ENCODE results near the gene PRPF19.

Gene PRPF19

DNA sequence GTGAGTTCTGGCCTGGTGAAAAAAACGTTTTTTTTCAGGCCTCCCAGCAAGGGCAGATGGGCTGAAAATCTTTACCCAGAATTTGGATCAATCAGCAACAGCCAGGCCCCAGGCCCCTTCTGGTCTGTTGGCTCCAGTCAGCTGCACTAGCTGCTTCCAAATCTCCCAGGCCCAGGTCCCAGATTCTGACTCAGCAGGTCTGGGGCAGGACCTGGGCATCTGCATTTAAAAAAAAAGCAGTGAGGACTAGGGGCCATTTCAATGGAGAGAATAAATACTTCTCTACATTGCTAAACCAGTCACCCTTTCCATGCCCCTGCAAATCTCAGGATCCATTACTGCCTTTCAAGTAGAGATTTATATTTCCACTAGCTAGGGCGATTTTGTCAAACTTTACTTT is 41.3 kb upstream of the PRPF19 start:
- Histone ChIP-seq H3K36me3 (ENCODE audit: control insufficient read depth, insufficient read depth, low read length) (no peaks in the 10 kb centered on the region), H3K27ac (ENCODE audit: low read length) (no peak overlapping the region), H3K4me3 (ENCODE audit: low read length) (no peak overlapping the region), H3K9me3 (ENCODE audit: control insufficient read depth, insufficient read depth, low read length) (no peaks in the 10 kb centered on the region), H3K27me3 (ENCODE audit: control insufficient read depth, insufficient read depth, low read length) (no peaks in the 10 kb centered on the region), H3K4me1 (ENCODE audit: control insufficient read depth, insufficient read depth, low read length) (no peaks in the 10 kb centered on the region; the same call in 1 of the 2 replicates)
- DNase-seq (ENCODE audit: low read depth, low spot score) = no peak
- WGBS (ENCODE audit: insufficient coverage, insufficient read length) = no CpG with 5 or more reads among the region's 2 CpGs

DNA sequence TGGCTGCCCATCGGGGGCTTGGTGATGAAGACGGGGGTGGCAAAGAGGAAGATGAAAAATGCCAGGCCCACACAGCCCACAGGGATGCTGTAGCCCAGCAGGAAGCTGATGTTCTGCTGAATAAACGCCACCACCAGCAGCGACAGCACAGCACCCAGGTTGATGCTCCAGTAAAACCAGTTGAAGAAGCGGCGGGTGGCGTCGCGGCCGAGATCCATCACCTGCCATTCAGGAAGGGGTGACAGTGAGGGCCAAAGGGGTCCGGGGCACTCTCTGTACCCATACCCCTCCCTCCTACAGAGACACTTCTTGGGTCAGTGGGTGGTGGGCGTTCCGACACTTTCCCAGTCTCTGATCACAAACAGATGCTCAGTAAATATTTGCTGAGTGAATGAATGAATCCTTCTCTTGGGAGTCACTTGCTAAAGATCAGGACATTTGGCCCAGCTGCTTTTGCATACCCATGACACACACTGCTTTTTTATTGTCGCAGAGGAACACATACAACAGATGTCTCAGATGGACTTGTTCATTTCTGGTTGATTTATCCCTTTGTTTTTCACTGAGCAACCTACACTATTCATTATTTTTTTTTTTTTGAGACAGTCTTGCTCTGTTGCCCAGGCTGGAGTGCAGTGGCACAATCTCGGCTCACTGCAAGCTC is 40.3 kb upstream of the PRPF19 start:
- H3K27ac ChIP-seq (ENCODE audit: low read length) = no peak overlapping the region
- H3K9me3 ChIP-seq (ENCODE audit: control insufficient read depth, insufficient read depth, low read length) = no peaks in the 10 kb centered on the region
- H3K4me1 ChIP-seq (ENCODE audit: control insufficient read depth, insufficient read depth, low read length) = no peaks in the 10 kb centered on the region
- H3K27me3 ChIP-seq (ENCODE audit: control insufficient read depth, insufficient read depth, low read length) = no peaks in the 10 kb centered on the region
- no peaks in the 10 kb centered on the region for H3K36me3 ChIP-seq (ENCODE audit: control insufficient read depth, insufficient read depth, low read length)
- WGBS (ENCODE audit: insufficient coverage, insufficient read length) = no CpG with 5 or more reads among the region's 15 CpGs
- H3K4me3 ChIP-seq (ENCODE audit: low read length) = no peak overlapping the region
- DNase-seq (ENCODE audit: low read depth, low spot score) = no peak

DNA sequence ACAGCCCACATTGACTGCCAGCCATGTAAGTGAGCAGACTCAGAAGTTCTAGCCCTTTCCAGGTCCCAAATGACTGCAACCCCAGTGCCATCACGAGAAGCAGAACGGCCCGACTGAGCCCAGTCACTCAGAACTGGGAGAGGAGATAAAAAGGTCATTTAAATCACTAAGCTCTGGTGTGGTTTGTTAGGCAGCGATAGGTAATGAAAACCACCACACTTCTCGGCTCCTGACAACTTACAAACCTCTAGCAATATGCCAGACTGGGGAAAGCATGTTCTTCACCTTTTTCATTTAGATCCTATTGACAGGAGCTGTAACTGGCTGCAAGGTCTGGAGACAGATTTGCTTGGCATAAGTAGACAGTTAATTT is 38.9 kb upstream of the PRPF19 start:
- H3K4me1 ChIP-seq (ENCODE audit: control insufficient read depth, insufficient read depth, low read length) = no peaks in the 10 kb centered on the region
- H3K4me3 ChIP-seq (ENCODE audit: low read length) = no peak overlapping the region
- H3K27me3 ChIP-seq (ENCODE audit: control insufficient read depth, insufficient read depth, low read length) = no peaks in the 10 kb centered on the region
- WGBS (ENCODE audit: insufficient coverage, insufficient read length) = no CpG with 5 or more reads among the region's 5 CpGs
- H3K36me3 ChIP-seq (ENCODE audit: control insufficient read depth, insufficient read depth, low read length) = no peaks in the 10 kb centered on the region
- no peak overlapping the region for H3K27ac ChIP-seq (ENCODE audit: low read length)
- no peak for DNase-seq (ENCODE audit: low read depth, low spot score)
- no peaks in the 10 kb centered on the region for H3K9me3 ChIP-seq (ENCODE audit: control insufficient read depth, insufficient read depth, low read length)

DNA sequence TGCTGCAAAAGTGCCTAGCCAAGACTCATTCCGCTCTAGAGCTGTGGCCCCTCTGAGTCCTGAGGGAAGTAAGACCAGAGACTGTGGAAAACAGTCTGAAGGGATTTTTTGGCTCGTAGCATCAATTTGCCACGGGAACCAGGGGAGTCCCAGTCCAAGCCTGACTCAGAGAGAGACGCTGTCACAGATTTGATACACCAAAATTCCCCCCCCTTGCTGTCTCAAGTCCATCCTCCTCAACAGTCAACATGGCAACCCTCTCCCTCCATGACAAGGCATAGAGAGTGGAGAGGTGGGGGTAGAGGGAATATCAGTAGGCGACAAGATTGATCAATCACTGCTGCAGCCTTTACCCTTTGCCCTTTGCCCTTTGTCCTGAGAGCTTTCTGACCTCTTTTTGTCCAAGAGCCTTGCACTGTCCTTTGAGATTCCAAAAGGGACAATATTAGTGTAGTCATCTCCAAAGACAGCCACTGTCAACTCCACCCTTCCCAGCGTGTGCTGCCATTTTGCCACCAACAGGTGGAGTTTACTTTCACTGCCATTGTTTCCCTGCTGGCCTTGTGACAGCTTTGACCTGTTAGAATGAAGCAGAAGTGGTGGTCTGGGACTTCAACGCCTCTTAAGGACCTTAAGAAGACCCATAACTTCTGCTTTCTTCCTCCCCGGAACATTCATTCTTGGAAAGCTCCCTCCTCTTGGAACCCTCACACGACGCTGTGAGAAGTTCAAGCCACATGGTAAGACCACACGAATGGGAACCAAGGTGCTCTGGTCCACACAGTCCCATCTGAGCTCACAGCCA is 38.3 kb upstream of the PRPF19 start:
- WGBS (ENCODE audit: insufficient coverage, insufficient read length) = no CpG with 5 or more reads among the region's 11 CpGs
- no peak for DNase-seq (ENCODE audit: low read depth, low spot score)
- Histone ChIP-seq H3K4me1 (ENCODE audit: control insufficient read depth, insufficient read depth, low read length) (no peaks in the 10 kb centered on the region), H3K4me3 (ENCODE audit: low read length) (no peak overlapping the region), H3K36me3 (ENCODE audit: control insufficient read depth, insufficient read depth, low read length) (no peaks in the 10 kb centered on the region), H3K27ac (ENCODE audit: low read length) (no peak overlapping the region), H3K27me3 (ENCODE audit: control insufficient read depth, insufficient read depth, low read length) (no peaks in the 10 kb centered on the region), H3K9me3 (ENCODE audit: control insufficient read depth, insufficient read depth, low read length) (no peaks in the 10 kb centered on the region)

DNA sequence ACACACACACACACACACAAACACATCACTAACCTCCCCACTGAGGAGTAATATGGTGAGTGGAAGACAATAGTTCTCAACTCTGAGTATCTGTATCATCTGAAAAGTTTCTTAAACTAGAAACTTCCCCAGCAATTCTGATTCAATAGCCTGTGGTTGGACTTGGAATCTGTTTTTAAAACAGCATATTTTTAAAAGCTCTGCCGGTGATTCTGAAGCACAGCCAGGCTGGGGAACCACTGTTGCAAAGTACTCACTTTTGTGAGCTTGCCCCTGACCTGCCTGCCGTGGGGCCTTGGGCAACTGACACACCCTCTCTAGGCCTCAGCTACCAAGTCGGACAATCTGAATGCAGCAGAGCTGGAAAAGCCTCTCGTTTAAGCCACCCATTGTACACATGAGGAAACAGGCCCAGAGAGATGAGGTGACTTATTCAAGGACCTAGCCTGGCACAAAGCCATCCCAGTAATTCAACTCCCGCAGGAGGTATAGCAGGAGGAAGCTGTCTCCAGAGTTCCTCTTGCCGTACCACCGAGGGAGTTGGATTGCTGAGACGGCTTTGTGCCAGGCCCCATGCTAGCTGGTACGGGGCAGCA is 36.7 kb upstream of the PRPF19 start:
- DNase-seq (ENCODE audit: low read depth, low spot score) = no peak
- Histone ChIP-seq H3K27ac (ENCODE audit: low read length) (no peak overlapping the region), H3K4me1 (ENCODE audit: control insufficient read depth, insufficient read depth, low read length) (no peaks in the 10 kb centered on the region), H3K4me3 (ENCODE audit: low read length) (no peak overlapping the region), H3K36me3 (ENCODE audit: control insufficient read depth, insufficient read depth, low read length) (no peaks in the 10 kb centered on the region), H3K9me3 (ENCODE audit: control insufficient read depth, insufficient read depth, low read length) (no peaks in the 10 kb centered on the region), H3K27me3 (ENCODE audit: control insufficient read depth, insufficient read depth, low read length) (no peaks in the 10 kb centered on the region)
- WGBS (ENCODE audit: insufficient coverage, insufficient read length) = no CpG with 5 or more reads among the region's 9 CpGs

DNA sequence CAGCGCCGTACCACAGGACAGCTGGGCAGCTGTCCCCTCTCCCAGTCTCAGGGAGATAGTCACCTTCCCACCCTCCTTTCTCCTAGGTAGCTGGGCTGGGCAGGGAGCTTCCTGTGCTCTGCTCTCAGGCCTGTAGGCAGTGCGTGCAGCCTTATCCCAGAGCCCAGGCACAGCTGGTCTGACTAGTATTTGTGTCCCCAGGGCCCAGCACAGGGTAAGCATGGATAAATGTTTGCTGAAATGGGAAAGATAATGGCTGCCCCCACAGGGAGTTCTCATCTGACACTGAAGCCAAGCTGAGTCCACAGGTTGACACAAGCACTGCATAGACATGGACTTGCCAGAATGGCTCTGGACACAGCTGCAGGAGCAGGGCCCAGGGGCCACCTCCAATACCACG is 35.8 kb upstream of the PRPF19 start:
- Histone ChIP-seq H3K36me3 (ENCODE audit: control insufficient read depth, insufficient read depth, low read length) (no peaks in the 10 kb centered on the region), H3K9me3 (ENCODE audit: control insufficient read depth, insufficient read depth, low read length) (no peaks in the 10 kb centered on the region), H3K4me3 (ENCODE audit: low read length) (no peak overlapping the region), H3K27me3 (ENCODE audit: control insufficient read depth, insufficient read depth, low read length) (no peaks in the 10 kb centered on the region), H3K27ac (ENCODE audit: low read length) (no peak overlapping the region), H3K4me1 (ENCODE audit: control insufficient read depth, insufficient read depth, low read length) (no peaks in the 10 kb centered on the region)
- WGBS (ENCODE audit: insufficient coverage, insufficient read length) = no CpG with 5 or more reads among the region's 4 CpGs
- DNase-seq (ENCODE audit: low read depth, low spot score) = no peak

DNA sequence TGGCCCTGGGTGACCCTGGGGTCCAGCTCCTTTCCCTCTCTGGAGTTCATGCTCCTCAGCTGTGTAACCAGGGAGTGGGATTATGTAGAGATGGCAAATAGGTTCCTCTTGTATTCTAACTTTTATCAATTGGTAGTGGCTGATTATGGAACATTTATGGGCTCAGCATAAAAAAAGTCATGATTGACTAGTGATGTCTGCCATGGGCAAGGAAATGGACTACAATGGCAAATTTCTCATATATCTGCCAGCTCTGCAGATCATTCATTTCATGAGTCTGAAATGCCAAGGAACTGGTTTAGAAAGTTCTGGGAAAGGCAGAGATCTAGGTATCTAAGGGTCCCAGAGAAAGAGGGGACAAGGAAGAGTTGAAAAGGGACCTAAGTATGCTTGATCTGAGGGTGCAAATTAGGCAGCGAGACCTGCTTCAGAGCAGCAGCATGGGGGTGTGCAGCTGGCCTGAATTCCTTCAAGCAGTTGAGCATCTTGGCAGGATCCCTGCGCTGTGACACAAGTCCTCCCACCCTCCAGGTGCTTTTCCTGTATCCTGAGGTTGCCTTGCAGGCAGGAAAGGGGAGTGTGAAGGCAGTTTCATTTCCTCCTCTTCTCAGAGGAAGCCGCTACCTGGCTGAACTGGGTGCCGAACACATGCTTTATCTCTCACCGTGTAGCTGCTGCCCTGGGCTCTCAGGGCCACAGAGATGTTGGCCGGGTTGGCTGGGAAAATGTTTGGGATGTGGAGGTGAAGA is 35.2 kb upstream of the PRPF19 start:
- H3K36me3 ChIP-seq (ENCODE audit: control insufficient read depth, insufficient read depth, low read length) = no peaks in the 10 kb centered on the region
- H3K4me1 ChIP-seq (ENCODE audit: control insufficient read depth, insufficient read depth, low read length) = no peaks in the 10 kb centered on the region
- no peak overlapping the region for H3K27ac ChIP-seq (ENCODE audit: low read length)
- WGBS (ENCODE audit: insufficient coverage, insufficient read length) = no CpG with 5 or more reads among the region's 6 CpGs
- no peak for DNase-seq (ENCODE audit: low read depth, low spot score)
- H3K27me3 ChIP-seq (ENCODE audit: control insufficient read depth, insufficient read depth, low read length) = no peaks in the 10 kb centered on the region
- no peaks in the 10 kb centered on the region for H3K9me3 ChIP-seq (ENCODE audit: control insufficient read depth, insufficient read depth, low read length)
- H3K4me3 ChIP-seq (ENCODE audit: low read length) = no peak overlapping the region

DNA sequence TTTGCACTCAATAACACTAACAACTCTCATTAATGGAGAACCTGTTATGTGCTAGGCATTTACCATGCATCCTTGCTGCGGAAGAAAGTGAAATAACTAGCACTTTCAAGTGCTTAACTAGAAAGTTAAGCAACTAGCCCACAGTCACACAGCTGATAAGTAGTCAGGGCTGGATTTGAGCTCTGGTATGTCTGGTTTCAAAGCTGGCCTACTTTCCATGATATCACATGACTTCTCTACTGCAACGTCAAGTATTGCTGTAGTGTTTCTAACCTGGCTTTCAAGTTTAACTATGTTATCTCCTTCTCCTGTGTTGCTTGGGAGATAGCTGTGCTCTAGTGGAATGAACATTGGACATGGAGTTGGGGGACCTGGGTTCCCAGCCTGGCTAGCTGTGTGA is 33.5 kb upstream of the PRPF19 start:
- DNase-seq (ENCODE audit: low read depth, low spot score) = no peak
- no peaks in the 10 kb centered on the region for H3K9me3 ChIP-seq (ENCODE audit: control insufficient read depth, insufficient read depth, low read length)
- no peak overlapping the region for H3K27ac ChIP-seq (ENCODE audit: low read length)
- no CpG with 5 or more reads among the region's 2 CpGs for WGBS (ENCODE audit: insufficient coverage, insufficient read length)
- no peaks in the 10 kb centered on the region; the same call in 1 of the 2 replicates for H3K36me3 ChIP-seq (ENCODE audit: control insufficient read depth, insufficient read depth, low read length)
- no peak overlapping the region for H3K4me3 ChIP-seq (ENCODE audit: low read length)
- no peaks in the 10 kb centered on the region; the same call in 1 of the 2 replicates for H3K4me1 ChIP-seq (ENCODE audit: control insufficient read depth, insufficient read depth, low read length)
- no peaks in the 10 kb centered on the region for H3K27me3 ChIP-seq (ENCODE audit: control insufficient read depth, insufficient read depth, low read length)

DNA sequence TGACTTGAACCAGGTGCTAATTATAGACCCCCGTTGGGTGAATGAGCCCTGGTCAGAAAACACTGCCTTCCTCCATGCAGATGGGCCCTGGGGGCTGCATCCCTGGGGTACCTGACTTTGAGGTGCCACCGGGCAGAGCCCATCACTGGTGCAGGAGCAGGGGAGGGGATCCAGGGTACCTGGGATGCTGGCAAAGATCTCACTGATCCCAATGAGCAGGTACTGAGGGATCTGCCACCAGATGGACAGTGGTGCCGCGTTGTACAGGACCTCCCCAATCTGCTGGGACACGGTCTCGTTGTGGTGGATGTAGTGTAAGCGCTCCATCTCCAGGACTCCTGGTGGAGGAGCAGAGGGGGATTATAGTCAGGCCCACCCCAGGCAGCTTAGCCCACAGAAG is 32.9 kb upstream of the PRPF19 start:
- H3K27me3 ChIP-seq (ENCODE audit: control insufficient read depth, insufficient read depth, low read length) = no peaks in the 10 kb centered on the region
- H3K27ac ChIP-seq (ENCODE audit: low read length) = no peak overlapping the region
- WGBS (ENCODE audit: insufficient coverage, insufficient read length) = no CpG with 5 or more reads among the region's 7 CpGs
- peaks cover 3% of the 10 kb centered on the region for H3K36me3 ChIP-seq (ENCODE audit: control insufficient read depth, insufficient read depth, low read length)
- DNase-seq (ENCODE audit: low read depth, low spot score) = no peak
- H3K4me1 ChIP-seq (ENCODE audit: control insufficient read depth, insufficient read depth, low read length) = no peaks in the 10 kb centered on the region; the same call in 1 of the 2 replicates
- H3K4me3 ChIP-seq (ENCODE audit: low read length) = no peak overlapping the region
- H3K9me3 ChIP-seq (ENCODE audit: control insufficient read depth, insufficient read depth, low read length) = no peaks in the 10 kb centered on the region

DNA sequence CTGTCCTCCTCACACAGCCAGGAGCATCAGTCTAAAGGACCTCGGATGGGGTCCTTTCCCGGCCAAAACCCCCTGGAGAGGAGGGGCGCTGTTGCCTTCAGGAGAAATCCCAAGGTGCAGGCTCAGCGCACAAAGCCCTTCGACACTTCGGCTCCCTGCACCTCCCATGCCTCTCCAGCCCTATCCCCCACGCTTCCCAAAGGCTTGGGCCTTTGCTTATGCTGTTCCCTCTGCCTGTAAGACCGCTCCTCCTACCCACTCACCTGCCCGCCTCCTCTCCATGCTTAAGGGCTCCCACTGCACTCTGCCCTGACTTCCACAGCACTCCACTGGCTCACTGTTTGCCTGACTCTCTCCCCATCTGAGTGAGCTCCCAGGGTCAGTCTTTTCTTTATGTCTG is 32.1 kb upstream of the PRPF19 start:
- WGBS (ENCODE audit: insufficient coverage, insufficient read length) = no CpG with 5 or more reads among the region's 9 CpGs
- peaks cover 7% of the 10 kb centered on the region for H3K36me3 ChIP-seq (ENCODE audit: control insufficient read depth, insufficient read depth, low read length)
- H3K27ac ChIP-seq (ENCODE audit: low read length) = no peak overlapping the region
- H3K27me3 ChIP-seq (ENCODE audit: control insufficient read depth, insufficient read depth, low read length) = no peaks in the 10 kb centered on the region
- no peak overlapping the region for H3K4me3 ChIP-seq (ENCODE audit: low read length)
- no peaks in the 10 kb centered on the region; the same call in 1 of the 2 replicates for H3K4me1 ChIP-seq (ENCODE audit: control insufficient read depth, insufficient read depth, low read length)
- no peak for DNase-seq (ENCODE audit: low read depth, low spot score)
- no peaks in the 10 kb centered on the region for H3K9me3 ChIP-seq (ENCODE audit: control insufficient read depth, insufficient read depth, low read length)
